ENCODE results near the gene PDE4B.
"Not testable (repeated sequence)": the region's sequence is repeated elsewhere in the genome, so short reads cannot be mapped to it uniquely, and the experiment has no call there.

Gene PDE4B

DNA sequence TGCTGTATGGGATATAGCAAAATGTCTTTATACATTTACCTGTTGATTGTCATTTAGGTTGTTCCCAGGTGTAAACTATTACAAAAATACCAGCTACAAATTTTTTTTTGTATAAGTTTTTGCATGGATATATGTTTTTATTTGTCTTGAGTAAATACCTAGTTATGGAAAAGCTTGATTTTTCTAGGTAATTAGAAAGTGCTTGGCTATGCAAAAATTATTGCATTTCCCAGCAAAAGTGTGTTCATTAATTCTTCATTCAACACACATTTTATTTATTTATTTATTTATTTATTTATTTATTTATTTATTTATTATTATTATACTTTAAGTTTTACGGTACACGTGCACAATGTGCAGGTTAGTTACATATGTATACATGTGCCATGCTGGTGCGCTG is 22.1 kb downstream of the PDE4B start:
- no peak for DNase-seq (ENCODE audit: low spot score)

DNA sequence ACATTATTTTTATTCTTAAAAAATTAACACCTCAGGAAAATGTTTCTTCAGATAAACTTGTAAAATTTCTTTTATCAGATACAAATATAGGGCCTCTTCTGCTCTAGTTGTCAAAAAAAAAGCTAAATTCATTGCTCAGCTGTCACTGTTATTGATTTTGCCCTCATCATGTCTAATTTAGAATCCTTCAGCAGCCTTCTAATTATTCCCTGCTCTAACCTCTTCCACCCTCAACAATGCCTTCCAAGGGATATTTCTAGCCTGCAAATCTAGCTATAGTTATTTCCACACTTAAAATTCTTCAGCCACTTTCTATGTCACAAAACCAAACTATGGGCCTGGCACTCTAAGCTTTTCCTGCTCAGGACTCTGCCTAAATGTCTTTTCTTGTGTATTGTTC is 25.2 kb downstream of the PDE4B start:
- DNase-seq (ENCODE audit: low spot score) = no peak

DNA sequence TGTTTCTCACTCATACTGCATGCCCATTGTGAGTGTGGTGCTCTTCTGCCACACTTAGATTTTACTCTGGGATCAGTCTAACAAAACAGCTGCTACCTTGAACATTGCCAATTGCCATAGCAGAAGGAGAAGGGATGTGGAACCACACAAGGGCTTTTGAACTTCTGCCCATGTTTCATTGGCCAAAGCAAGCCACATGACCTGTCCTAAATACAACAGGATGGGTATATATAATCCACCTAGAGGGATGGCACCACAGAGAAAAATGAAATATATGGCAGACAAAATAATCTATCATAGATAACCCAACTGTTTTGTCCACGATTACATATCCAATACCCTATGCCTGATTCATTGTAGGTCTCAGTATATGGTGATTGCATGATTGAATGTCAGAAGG is 26.3 kb downstream of the PDE4B start:
- no peak for DNase-seq (ENCODE audit: low spot score)

DNA sequence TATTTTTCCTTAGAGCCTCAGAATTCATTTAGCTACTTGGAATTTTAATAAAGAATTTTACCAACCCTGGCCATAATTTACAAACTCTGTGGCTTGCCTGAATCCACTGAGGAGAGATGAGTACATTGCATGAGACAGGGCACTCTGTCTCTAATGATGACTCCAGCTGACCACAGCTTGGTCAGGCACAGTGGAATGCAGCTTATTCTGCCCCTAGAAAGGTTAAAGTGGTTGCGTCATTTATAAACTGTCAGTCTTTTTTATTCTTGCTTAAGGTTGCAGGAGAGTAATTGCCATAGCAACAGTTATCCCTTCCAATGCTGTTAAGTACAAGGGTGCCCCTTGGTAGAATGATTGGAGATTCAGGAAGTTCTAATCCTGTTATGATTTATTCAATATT is 28.3 kb downstream of the PDE4B start:
- DNase-seq (ENCODE audit: low spot score) = no peak

DNA sequence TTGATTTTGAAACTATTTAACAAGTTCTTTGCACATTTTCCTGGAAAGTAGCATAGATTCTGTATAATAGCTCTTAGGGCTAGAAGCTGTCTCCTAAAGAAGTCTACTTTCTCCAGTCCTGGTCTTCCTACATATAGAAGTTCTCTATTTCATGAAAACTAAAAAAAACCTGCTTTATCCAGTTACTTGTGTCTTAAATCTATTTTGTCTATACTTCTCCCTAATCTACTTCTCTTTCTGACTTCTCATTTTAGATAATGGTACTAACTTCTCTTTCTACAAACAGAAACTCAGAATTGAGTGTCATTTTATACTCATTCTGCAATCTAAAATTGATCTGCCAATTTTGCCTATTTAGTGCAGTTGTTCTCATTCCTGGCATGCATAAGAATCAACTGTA is 28.7 kb downstream of the PDE4B start:
- DNase-seq (ENCODE audit: low spot score) = no peak

DNA sequence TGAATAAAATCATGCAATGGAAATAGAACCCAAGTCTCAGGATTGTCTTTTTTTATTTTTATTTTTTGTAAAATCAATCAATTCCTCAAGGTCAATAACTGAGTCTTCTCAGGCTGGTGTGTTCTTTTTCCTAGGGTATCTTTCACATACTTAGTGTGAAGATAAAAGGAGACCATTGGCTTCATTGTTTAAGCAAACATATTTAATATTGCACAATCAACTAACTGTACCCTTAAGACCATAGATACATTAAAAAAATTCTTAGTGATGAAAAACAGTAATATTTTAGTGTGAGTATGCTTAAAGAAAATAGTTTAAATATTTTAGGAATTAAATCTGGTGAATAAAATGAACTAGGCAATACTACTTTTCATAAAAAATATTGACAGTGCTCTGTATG is 31.4 kb downstream of the PDE4B start:
- no peak for DNase-seq (ENCODE audit: low spot score)

DNA sequence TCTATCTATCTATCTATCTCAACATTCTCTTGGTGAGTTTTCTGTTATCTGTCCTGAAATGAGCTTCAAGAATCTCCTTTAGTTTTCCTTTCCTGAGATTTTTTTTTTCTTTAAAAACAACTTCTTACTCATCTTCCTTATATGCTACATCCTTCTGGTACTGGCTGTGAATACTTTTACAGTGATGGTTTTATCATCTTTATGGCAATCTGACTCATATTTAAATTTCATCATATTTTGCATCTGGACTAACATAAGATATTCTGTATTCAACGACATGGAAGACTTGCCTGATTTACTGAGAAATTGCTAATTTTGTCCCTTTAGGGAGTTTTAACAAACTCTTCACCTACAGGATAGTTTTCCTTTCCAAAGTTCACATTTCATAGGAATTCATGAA is 33.0 kb downstream of the PDE4B start:
- no peak for DNase-seq (ENCODE audit: low spot score)

DNA sequence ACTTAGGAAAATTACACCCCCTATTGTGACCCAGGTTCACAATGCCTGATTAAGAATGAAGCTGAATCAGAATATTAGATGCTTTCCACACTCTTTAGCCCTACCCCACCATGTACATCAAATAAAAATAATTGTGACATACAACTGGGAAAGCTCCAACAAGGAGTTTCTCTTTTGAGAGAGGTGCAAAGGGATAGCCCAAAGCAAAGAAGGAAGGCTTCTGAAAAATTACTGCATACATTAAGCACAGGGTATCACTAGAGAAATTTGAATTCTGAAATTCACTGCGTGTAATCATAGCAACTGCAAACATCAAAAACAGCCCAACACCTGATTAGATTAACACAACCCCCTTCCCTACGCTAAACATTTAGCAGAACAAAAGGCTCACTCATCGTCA is 34.1 kb downstream of the PDE4B start:
- no peak for DNase-seq (ENCODE audit: low spot score)

DNA sequence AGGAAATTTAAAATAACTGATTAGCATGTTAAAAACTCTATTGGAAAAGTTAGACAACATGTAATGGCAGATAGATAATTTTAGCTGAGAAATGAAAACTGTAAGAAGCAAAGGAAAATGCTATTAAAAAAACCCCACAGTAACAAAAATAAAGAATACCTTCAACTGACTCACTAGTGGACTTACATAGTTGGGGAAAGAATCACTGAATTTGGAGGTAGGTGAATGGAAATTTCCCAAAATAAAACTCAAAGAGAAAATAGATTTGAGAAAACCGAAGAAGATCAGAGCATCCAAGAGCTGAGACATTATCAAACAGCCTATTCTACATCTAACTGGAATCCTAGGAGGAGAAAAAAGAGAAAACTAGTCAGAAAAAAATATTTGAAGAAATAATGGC is 34.7 kb downstream of the PDE4B start:
- no peak for DNase-seq (ENCODE audit: low spot score)

DNA sequence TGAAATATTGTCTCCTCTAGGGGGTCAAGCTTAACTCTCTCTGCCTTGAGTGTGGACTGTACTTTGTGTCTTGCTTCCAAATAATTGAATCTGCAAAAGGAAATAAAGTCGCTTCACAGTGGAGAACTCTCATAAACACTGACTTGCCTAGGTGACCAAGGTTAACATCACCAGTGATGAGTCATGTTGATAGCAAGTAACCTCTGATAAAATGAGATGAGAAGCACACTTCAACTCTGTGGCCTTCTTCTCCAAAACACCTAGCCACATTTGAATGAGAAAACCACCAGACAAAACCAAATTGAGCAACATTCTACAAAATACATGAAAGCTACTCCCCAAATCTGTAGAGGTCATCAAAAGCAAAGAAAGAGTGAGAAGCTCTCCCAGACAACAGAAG is 37.6 kb downstream of the PDE4B start:
- no peak for DNase-seq (ENCODE audit: low spot score)

DNA sequence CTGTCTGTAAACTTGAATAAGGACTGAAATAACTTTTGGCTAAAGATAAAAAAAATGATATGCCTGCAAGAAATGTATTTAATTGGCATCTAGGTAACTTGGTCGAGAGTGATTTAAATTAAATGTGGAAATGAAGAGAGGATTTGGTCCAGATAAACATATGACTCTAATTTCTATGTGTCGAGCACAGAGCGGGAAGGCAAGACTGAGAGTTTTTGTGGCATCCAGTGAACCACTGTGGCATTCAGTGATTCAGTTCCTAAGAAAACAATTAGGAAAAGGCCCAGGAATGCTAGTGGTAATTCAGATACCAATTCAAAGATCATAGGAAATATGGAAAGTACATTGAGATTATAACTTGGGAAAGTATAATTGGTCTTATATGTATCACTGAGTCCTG is 39.6 kb downstream of the PDE4B start:
- DNase-seq (ENCODE audit: low spot score) = no peak

DNA sequence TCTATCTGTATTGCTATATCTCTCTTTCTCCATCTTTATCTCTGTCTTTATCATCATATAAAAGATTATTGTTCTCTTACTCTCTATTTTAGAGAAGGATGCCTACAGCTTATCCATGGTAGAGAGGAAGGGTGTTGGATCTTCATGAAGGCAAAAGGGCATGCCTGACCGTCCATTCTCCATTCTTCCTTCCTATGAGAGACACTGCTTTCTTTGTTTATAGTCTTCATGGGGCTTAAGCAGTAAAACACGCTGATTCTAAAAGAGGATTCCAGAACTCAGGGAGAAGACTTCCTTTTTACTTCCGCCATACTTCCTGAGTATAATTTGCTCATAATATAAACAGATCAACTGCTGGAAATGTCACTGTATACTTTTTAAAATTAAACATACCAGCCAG is 44.0 kb downstream of the PDE4B start:
- no peak for DNase-seq (ENCODE audit: low spot score)

DNA sequence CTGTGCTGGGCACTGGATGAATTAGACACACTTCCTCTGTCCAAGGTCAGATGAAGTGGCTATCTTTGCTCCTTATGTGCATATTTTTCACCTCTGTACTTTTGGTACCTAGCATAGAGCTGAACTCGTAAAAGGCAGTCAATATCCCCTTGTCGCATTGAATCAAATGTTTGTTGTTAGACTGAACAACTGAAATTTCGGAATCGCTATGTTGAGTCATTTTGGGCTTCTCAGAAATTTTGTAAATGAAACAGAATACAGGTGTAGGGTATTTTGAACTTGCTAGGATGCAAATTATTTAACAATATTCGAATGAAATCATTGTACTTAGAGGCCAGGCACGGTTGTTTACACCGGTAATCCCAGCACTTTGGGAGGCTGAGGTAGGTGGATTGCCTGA is 48.0 kb downstream of the PDE4B start:
- DNase-seq (ENCODE audit: low spot score) = no peak

DNA sequence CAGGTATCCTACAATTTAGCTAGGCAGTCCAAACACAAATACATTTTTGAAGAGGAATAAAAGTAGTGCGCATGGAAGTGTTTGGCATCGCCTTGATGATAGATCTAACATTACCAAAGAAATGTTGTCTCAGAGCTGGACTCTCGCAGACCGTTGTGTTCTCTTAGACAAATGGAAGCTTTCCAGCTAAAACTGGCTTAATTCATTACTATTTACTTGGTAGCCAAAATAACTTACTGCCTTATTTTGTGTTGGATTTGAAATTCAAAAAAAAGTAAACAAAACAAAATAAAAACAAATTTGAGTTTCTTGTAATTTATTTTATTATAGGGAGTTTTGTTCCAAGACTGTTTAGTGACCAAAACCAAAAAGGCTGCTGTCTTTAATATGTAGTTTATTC is 51.6 kb downstream of the PDE4B start:
- no peak for DNase-seq (ENCODE audit: low spot score)

DNA sequence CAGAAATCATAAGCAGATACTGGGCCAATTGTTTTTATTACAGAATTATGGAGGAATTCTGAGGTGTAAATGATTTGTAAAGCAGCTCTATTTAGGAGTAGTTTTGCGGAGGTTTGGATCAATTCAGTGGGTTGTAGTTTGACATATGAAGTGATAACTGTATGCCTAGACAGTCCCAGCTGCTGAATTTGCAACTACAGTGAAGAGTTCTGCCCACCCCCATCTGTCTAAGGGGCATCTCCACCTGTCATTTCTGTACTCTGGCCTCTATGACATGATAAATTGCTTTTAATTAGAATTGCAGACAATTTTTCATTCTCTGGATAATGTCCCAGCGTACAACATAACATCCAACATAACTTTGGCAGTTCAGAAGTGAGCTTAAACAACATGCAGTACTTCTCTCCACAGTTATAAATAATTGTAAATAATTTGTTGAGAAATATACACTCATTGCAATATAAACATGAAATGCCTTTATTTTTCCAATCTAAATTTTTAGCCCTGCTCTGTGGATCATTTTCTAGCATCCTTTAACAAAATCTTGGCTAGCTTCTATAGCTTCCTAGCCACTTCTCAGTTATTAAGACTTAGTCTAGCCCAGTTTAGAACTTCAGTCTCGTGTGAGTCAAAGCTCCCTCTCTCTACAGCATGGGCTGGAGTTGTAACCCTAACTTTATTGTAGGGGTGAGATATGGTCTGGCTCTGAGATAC is 52.3 kb downstream of the PDE4B start:
- DNase-seq (ENCODE audit: low spot score) = no peak

DNA sequence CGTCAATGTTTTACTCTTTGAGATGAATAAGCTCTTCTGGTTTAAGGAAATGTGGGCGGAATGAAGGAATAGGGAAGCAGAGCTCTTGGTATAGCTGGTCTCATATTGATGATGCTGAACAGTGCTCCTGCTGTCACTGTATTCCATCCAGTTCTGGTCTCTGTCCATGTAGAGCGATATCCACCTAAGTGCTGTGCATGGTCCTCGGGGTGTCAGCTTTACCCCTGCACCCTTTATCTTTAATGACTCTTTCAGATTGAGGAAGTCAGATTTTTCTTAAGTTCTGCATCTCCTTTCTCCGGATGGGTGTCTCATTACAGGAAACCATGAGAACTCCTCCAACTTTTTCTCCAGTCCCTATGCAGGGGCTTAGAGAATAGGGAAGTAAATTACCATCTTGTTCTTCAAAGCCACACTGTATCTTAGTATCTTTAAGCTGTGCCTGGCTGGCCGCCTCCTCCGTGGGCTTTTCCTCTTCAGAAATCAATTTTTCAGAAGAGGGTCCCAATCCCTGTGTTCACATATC is 52.9 kb downstream of the PDE4B start:
- DNase-seq (ENCODE audit: low spot score) = no peak

DNA sequence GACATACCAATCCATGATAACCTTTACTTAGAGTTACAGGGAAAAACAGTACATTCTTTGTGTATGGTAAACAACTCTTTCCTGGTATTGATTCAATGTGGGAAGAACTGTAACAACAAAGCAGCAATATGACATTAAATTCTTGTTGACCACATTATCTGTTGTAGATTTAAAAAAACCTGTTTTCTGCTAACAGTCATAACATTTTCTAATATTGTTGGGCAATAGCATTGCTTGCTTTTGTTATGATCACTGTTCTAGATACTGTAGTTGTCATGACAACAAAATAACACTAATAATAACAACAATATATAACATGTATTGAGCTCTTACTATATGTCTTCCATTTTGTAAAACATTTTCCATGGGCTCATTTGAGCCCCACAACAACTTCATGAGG is 54.2 kb downstream of the PDE4B start:
- no peak for DNase-seq (ENCODE audit: low spot score)

DNA sequence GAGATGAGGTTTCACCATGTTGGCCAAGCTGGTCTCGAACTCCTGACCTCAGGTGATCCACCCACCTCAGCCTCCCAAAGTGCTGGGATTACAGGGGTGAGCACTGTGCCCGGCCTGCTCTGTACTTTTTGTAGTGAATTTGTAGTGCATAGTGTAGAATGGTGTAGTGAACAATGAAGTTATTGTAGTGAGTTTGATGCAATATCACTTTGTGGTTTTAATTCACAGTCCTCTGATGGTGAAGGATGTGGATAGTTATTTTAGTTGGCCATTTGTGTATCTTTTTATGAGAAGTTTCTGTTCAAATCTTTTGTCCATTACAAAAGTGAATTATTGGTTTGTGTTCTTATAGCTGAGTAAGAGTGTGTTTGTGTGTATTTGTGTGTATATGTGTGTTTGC is 57.6 kb downstream of the PDE4B start:
- DNase-seq (ENCODE audit: low spot score) = no peak

DNA sequence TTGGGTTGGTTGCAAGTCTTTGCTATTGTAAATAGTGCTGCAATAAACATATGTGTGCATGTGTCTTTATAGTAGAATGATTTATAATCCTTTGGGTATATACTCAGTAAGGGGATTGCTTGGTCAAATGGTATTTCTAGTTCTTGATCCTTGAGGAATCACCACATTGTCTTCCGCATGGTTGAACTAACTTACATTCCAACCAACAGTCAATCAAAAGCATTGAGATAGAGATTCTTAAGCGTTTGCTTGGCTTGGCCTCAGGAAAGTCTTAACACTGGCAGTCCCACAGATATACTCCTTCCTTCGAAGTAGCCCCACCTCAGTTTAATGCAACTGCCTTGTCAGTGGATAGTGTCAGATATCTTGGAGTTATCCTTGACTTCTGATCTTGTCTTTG is 63.9 kb downstream of the PDE4B start:
- not testable (repeated sequence) for DNase-seq (ENCODE audit: low spot score)

DNA sequence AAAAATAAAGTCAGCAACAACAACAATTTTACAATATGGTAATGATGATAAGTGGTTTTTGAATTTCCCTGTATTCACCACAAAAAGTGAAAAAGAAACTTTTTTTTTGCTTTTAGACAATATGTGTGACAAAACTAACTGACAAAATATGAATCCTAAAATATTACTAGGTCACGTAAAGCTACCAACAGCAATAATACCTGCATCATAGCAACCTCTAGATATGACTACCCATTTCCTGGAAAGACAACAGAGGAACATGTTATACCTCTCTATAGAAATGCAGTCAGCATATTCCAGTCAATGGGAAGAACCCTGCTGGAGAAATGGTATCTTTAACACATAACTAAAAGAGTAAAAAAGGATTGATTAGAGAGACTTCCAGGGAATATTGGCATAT is 73.7 kb downstream of the PDE4B start:
- DNase-seq (ENCODE audit: low spot score) = no peak

DNA sequence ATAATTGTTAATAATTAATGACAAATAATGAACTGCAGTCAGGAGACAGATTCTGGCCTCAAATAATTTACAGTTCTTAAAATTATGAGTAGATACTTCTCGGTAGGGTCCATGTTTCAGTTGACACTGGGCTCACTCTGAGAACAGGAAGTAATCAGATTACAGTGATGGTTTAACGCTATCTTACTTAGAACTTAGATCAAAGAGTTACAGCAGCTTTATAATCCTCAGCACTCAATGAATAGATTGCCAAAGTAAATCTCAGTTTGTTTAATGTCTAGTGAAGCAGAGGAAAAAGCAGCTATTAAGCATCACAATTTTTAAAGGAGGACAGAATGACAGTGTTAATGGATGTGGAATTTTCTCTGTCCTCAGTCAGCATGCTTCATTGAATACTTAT is 79.6 kb downstream of the PDE4B start:
- no peak for DNase-seq (ENCODE audit: low spot score)

DNA sequence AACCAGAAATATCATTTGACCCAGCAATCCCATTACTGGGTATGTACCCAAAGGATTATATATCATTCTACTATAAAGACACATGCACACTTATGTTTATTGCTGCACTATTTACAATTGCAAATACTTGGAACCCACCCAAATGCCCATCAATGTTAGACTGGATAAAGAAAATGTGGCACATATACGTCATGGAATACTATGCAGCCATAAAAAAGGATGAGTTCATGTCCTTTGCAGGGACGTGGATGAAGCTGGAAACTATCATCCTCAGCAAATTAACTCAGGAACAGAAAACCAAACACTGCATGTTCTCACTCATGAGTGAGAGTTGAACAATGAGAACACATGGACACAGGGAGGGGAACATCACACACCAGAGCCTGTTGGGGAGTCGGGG is 85.6 kb downstream of the PDE4B start:
- DNase-seq (ENCODE audit: low spot score) = not testable (repeated sequence)

DNA sequence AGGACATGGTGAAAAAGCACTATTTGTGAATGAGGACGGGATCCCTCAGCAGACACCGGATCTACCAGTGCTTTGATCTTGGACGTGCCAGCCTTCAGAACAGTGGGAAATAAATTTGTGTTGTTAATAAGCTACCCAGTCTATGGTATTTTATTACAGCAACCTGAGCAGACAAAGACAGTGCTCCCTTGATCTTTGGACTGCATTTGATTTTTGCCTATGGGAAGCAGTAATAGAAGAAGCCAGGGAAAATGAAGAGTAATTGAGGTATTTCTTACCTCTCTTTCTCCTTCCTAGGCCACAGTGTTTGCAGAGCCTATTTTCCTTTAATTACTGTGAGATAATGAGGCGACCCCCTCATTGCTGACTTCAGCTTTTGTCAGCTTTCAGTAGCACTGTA is 87.9 kb downstream of the PDE4B start:
- no peak for DNase-seq (ENCODE audit: low spot score)

DNA sequence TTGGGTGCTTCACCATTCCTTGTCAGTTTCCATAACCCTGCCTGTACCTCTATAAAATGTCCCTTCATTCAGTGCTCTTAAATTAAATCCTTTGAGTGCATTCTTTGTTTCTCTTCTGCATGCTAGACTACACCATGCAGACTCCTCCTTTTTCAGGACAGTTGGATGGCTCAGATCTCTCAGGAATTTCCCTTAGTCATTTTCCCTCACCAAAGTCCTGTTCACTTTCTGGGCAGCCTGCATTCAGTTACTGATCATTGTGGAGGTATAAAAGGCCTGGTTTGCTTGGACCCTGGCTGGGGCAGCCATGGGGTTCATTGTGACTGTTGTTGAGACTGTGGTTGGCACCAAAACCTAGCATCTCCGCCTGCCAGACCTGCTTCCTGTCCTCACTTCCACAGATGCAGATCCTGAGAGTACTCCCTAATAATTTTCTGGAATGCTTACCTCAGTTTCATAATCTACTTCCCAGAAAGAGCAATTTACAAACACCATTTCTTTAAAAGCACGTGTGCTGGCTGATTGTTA is 88.4 kb downstream of the PDE4B start:
- DNase-seq (ENCODE audit: low spot score) = no peak
